Measurements from ENCODE around the gene OGT. TPM values are rescaled to one million over a fixed set of nuclear protein-coding genes. Genes with fewer than 3 reads are reported as not detected.
"Not testable (repeated sequence)": the region's sequence is repeated elsewhere in the genome, so short reads cannot be mapped to it uniquely, and the experiment has no call there.

The OGT gene
- total RNA-seq, 1 donor from 2014 or later, result 65.6 TPM

DNA sequence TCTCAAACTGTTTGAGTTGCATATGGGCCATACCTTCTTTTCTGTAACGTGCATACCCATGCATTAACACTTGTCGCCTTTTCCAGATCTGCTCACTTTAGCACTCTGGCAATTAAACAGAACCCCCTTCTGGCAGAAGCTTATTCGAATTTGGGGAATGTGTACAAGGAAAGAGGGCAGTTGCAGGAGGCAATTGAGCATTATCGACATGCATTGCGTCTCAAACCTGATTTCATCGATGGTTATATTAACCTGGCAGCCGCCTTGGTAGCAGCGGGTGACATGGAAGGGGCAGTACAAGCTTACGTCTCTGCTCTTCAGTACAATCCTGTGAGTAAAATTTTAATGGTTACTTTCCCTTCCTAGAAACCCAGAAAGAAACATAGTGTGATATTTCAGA, 4.8 kb downstream of the OGT start:
- DNase-seq (ENCODE audit: low read depth in 2 of 2), result no peak

DNA sequence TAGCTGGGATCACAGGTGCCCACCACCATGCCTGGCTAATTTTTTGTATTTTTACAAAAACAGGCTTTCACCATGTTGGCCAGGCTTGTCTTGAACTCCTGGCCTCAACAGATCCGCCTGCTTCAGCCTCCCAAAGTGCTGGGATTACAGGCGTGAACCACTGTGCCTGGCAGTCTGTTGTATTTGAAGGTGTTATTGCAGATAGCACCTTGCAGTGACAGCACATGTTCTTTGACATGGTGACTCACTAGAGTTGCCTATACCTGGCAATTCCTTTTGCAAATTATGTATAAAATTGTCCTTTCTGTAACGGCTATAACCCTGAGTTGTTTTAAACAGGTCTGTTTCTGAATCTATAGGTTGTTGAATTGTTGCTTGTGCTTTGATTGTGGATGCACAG, 7.9 kb downstream of the OGT start:
- no peak for DNase-seq (ENCODE audit: low read depth in 2 of 2)

DNA sequence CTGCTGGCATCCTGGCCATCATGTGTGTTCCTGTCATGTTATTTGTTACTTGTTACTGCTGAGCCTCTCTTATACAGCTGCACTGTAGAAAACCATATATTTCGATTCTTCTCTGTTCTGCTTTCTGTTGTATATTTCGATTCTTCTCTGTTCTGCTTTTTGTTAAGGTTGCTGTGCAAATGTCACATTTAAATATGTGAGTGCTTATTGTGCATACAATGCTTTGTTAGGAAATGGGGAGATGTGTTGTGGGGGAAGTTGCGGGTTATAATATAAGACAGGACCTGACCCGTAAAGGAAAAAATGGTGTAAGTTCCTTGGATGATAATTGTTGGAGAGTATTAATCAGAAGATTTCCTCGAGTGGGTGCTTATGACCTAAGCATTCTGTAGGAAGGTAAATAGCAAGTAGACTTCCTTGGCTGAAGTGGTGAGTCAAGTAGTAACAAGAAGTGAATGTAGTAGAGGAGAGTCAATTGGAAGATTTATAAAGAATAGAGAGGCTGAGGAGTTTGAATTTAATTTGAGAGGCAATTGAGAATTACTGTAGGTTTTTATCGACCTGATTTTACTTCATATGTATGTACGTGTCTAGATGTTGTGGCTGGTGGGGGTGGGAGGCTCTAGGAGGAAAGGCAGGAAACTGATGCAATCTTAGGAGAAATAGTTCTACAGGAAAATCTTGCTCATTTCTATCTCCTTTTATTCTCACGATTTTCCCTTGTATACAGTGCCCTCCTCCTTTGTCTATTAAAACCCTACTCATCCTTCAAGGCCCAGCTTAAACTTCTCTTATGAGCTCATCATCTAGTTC, 8.5 kb downstream of the OGT start:
- peak in 1 of 2 donors; percentile 60 for DNase-seq (ENCODE audit: low read depth in 2 of 2)

DNA sequence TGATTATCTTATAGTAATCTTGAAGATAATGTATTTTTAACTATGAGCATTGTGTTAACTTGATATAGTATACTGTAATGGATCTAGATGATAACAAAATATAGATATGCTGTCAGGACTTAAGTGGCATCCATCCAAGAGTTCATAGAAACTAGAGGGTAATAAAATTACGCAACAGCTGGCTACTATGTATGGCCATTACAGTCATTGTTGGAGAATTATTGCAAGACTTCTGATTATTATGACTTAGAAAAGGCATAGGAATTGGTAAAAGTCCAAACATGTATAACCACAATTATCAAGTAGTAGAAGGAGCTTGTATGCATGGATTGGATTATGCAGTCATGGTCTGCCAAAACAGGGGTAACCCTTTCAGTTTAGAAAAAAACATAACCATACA, 9.5 kb downstream of the OGT start:
- DNase-seq (ENCODE audit: low read depth in 2 of 2), result peak in 1 of 2 donors; percentile 40

DNA sequence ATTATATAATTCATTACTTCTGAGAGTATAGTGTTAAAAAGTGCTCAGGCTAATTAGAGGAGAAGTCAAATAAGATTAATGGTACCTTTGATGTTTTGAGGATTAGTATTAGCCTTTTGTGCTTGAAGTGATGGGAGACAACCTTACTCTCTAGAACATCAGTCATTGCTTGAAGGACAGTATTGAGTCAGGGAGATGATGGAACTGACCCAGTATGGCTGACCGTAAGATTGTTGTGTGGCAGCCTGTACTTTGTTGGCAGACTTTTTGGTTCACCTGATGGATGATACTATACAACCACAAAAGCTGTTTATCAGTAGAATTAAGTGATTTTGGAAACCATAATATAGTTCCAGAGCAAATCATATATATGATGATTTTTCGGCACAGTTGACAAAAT, 9.9 kb downstream of the OGT start:
- DNase-seq (ENCODE audit: low read depth in 2 of 2), result no peak

DNA sequence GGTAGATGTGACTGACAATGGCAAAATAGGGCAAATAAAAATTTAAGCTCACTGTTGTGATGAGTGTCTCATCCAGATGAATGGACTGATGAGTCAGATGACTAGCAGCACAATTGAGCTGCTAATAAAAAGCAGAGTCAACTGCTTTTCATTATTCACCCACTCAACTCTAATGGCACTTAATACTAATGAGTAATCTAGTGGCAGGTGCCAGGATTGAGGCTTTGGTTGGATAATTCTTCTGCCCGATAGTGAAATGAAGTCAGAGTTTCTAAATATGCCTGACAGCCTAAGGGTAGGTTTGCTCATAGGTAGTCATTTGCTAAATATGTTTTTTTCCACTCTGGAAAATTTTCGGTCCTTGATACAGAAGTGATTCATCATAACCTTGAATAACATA, 10.4 kb downstream of the OGT start:
- DNase-seq (ENCODE audit: low read depth in 2 of 2), result peak; percentile 85

DNA sequence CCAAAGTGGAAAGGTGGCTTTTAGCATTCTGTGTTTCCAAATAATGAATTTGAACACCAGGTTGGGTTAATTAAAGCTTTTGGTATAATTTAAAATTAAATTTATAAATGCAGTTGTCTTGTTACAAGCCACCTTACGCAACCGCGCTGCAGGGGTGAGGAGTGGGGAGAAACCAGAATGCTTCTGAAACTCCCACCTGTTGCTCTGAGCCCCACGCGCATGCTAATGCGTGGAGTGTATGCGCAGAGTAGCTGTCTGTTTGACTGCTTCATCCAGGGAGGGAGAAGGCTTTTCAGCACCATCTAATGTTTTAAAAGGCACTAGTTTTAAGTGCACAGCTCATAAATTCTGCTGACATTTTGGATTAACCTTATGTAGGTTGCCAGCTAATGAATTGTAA, 12.5 kb downstream of the OGT start:
- no peak for DNase-seq (ENCODE audit: low read depth in 2 of 2)

DNA sequence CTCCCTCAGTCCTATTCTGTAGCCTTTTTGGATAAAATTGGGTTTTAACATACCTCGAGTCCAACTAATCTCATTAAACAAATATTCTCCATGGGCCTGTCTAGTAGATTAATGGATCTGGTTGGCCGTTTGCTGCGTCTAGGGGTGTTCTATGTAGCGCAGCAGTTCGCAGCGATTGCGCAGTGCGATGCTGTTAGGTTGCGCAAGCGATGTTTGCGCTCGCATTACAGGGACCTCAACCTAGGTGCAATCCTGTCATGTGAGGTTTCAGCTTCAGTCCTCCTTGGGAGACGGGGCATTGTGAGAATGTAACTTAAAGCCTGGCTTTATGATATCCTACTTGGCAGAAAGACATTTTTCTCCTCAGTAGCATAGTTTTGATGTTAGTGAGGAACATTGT, 14.0 kb downstream of the OGT start:
- no peak for DNase-seq (ENCODE audit: low read depth in 2 of 2)

DNA sequence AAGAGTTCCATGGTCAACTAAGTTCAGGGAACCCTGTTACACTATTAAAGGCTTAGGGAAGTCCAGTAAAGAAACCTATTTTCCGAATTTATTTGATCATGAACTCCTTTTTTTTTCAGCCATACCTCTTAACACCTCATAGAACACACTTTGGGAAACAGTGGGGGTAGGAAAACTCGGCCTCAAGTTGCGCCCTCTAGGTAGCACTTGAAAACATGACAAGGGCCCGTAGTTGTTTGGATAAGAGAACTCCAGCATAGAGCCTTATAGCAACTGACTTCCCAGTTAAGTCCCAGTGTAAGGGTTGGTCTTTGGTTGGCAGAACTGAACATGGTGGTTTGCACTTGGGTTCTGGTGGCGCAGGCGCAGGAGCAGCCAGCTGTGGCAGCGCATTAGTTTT, 14.4 kb downstream of the OGT start:
- no peak for DNase-seq (ENCODE audit: low read depth in 2 of 2)

DNA sequence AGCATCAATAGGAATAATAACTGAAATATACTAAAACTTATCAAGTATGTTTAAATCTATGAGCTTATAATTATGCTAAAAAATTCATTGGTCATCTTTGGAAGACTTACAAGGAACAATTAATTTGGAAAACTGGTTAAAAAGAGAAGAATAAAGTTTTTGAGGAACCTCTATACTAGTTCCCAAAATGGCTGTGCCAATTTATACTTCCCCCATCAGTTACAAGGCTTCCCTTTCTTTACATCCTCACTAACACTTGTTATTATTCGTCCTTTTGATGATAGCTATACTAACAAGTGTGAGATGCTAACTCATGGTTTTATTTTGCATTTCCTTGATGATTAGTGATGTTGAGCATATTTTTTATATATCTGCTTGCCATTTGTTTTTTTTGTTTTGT, 17.1 kb downstream of the OGT start:
- DNase-seq (ENCODE audit: low read depth in 2 of 2), result no peak

DNA sequence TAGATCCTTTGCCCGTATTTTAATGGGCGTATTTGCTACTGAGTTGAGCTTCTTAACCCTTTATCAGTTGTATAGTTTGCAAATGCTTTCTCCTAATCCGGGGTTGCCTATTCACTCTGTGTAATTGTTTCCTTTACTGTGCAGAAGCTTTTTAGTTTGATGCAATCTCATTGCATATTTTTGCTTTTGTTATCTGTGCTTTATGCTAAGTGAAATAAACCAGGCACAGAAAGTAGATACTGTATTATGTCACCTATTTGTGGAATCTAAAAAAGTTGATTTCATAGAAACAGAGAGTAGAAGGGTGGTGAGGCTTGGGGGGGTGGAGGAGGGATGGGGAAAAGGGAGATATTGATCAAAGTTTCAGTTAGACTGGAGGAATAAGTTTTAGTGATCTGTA, 17.7 kb downstream of the OGT start:
- DNase-seq (ENCODE audit: low read depth in 2 of 2), result no peak

DNA sequence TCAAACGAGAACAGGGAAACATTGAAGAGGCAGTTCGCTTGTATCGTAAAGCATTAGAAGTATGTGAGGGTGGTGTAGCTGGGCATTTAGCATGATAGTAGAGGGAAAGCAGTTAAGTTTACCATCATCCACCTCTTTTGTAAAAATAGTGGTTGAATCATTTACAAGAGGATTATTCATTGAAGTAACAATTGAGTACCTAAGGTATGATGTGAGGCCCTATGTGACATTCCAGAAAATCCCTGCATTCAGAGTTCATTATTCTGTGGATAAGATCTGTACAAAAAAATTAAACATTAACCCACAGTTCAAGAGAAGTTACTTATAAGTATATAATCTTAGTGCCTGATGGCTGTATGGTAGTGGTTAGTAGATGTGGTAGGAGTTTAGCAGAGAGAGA, 23.1 kb downstream of the OGT start:
- no peak for DNase-seq (ENCODE audit: low read depth in 2 of 2)

DNA sequence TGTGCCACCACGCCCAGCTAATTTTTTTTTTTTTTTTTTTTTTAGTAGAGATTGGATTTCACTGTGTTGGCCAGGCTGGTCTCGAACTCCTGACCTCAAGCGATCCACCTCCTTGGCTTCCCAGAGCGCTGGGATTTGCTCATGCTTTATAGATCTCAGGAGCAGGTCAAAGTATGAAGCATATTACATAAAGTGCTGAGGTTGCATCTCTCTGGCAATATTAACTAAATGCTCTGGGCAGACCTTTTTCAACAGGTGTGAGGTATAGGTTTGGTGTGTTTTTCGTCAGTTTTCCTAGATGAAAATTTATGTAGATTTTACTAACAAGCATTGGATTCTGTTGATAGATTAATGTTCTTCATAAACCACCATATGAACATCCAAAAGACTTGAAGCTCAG, 26.0 kb downstream of the OGT start:
- DNase-seq (ENCODE audit: low read depth in 2 of 2), result no peak

DNA sequence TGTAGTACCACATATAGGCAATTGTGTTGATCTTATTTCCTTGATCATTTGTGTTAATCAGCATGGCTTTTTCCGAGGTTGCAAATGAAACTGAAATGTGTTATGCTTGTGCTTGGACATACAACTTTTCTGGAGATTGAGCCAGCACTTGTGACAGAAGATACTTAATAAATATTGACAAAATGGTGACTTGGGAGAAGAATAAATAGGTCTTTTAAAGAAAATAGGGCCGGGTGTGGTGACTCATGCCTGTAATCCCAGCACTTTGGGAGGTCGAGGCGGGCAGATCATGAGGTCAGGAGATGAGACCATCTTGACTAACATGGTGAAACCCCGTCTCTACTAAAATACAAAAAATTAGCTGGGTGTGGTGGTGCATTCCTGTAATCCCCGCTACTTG, 26.9 kb downstream of the OGT start:
- DNase-seq (ENCODE audit: low read depth in 2 of 2), result not testable (repeated sequence)

DNA sequence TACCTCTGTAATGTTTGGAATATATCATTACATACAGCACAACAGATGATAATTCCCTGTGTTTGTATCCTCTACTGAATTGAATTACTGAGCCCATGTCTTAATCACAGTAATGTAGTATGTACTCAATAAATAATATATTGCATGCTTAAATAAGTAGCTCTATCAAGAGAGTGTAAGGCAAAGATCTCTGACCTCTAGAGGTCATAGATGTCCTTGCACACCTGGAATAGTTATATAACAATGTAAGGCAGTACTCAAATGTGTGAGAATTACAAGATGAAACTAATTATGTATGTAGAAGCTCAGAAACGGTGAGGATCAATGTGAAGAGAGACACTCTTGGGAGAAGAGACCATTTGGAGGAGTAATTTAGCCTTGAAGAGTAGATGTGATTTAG, 31.0 kb downstream of the OGT start:
- no peak for DNase-seq (ENCODE audit: low read depth in 2 of 2)

DNA sequence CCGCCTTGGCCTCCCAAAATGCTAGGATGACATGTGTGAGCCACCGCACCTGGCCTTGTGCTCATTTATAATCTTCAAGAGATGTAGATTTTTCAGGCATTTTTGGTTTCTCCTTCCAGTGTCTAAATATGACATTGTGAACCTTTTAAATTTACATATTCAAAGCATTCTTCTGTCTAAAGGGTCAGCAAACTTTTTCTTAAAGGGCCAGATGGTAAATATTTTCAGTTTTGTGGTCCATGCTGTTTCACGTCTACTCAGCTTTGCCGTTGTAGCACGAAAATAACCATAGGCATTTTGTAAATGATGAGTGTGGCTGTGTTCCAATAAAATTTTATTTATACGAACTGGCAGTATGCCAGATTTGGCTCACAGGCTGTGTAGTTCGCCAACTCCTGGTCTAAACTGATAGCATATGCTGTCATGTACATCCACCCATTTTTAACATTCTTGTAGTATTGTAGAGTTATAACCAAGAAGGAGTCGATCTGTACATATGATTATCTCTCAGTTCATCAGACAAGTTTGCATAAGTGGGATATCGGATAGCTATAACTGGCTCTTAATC, 32.7 kb downstream of the OGT start:
- peak; percentile 21 to 39 for DNase-seq (ENCODE audit: low read depth in 2 of 2)

DNA sequence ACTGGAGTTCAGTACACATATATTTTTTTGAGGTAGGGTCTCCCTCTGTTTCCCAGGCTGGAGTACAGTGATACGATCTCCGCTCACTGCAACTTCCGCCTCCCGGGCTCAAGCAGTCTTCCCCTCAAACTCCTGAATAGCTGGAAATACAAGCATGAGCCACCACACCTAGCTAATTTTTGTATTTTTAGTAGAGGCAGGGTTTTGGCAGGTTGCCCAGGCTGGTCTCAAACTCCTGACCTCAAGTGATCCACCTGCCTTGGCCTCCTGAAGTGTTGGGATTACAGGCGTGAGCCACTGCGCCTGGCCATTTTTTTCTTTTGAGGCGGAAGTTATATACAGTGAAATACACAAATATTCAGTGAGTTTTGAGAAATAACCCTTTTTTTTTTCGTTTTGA, 38.5 kb downstream of the OGT start:
- DNase-seq (ENCODE audit: low read depth in 2 of 2), result not testable (repeated sequence)

DNA sequence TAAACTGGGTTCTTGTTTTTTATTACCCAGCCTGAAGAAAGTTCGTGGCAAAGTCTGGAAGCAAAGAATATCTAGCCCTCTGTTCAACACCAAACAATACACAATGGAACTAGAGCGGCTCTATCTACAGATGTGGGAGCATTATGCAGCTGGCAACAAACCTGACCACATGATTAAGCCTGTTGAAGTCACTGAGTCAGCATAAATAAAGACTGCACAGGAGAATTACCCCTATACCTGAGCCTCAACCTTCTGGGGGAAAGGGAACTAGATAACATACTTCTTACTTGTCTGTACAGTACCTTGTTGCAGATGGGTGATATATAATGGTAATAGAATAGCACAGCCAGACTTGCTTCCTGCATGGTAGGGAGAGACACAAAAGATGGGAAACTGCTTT, 40.7 kb downstream of the OGT start:
- DNase-seq (ENCODE audit: low read depth in 2 of 2), result no peak

DNA sequence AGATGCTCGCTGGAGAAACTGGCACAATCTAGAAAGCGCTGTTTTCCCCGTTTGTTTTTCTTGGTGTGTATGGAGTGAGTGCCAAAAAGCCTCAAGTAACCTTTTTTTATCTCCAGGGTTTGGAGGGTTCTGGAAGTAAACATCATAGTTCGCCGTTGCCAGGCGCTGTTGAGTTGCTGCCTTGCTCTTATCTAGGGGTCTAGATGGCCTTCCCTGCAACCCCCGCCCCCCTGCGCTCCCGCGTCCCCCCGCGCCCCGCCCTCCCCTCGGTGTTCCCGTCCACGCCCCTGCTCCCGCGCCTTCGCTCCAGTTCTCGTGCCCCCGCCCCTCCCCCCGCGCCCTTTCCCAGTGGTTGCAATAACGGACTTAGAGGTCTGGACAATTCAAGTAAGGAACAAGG, 44.8 kb downstream of the OGT start:
- DNase-seq (ENCODE audit: low read depth in 2 of 2), result no peak

DNA sequence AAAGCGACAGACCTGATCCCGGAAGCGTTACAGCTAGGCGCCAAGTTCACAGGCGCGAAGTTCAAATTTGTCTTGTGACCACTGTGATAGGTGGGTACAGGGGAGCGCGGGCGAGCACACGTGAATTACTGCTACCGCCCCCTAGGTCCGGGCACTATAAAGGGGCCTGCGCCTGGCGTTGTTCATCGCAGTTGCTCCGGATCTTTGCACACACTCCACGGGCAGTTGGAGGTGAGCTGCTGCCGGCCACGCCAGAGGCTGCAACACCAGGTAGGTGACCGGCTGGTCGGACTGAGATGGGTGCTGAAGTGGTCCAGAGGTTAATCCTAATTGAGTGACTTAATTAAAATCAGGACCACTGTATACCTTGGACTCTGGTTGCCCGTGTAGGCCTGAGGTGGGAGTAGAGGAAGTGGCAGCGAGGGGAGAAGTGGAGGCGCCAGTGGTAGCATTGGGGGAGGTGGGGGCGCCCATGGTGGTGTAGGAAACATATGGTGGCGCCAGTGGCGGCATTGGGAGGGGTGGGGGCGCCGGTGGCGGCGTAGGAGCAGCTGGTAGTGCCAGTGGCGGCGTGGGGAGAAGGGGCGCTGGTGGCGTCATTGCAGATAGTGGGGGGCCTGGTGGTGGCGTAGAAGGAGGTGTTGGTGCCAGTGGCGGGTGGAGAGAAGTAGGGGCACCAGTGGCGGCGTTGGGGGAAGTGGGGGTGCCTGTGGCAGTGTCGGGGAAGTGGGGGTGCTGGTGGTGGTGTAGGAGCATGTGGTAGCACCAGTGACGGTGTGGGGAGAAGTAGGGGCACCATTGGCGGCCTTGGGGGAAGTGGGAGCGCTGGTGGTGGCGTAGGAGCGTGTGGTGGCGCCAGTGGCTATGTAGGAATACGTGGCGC, 45.6 kb downstream of the OGT start, which contains the start of gene GCNA:
Gene GCNA (plus strand): TSS at position 185 of the 883 bp plus-strand sequence. CDS start 2,385 bp downstream, outside the sequence.
- no peak for DNase-seq (ENCODE audit: low read depth in 2 of 2)

DNA sequence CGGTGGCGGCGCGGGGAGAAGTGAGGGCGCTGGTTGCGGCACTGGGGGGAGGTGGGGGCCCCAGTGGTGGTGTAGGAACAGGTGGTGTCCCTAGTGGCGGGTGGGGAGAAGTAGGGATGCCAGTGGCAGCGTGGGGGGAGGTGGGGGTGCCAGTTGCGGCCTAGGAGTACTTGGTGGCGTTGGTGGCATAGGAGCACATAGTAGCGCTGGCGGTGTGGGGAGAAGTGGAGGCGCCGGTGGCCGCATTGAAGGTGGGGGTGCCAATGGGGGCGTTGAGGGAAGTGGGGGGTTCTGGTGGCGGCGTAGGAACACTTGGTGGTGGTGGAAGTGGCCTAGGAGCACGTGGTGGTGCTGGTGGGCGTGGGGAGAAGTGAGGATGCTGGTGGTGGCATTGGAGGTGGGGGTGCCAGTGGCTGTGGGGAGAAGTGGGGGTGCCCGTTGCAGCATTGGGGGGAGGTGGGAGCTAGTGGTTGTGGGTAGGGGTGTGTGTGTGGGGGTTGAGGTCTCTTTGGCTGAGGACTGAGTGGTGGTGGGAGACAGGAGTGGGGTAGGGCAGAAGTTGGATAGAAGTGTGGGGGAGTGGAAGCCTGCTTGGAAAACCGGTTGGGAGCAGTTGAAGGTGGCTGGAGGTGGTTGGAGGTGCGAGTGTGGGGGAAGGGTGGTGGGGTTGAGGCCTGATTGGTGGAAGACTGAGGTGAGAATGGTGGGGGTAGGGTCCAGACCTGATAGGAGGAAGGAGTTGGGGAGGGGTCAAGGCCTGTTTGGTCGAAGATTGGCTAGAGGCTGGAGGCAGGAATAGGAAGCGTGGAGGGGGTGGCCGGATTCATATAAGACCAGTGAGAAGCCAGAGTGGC, 46.5 kb downstream of the OGT start:
- no peak for DNase-seq (ENCODE audit: low read depth in 2 of 2)

All from dermis microvascular lymphatic vessel endothelial cell (primary cell).